ENCODE measurements around the gene SEMA5A. TPM values are rescaled to one million over a fixed set of nuclear protein-coding genes. Genes with fewer than 3 reads are reported as not detected.
A peak's percentile ranks its signal among the peaks of the same experiment; 100 is the strongest.

Gene SEMA5A
- total and polyA plus RNA-seq, 8 donors: 18.2 to 29.5 (median 20.8) TPM

GRCh38 chr5:9502050-9502834 lies 43.6 kb downstream of the SEMA5A start:
- no peak for TF ChIP-seq CTCF (IDR thresholded peaks at IDR 0.05)
- H3K4me3 ChIP-seq: no peak overlapping the region
- no peaks in the 10 kb centered on the region for H3K4me1 ChIP-seq
- intact Hi-C loops (cut with DNase I): no loop called here
- H3K9me3 ChIP-seq: no peaks in the 10 kb centered on the region
- peak in 2 of 4 donors; percentile 20 to 69 for DNase-seq
- no peaks in the 10 kb centered on the region for H3K36me3 ChIP-seq
- H3K27ac ChIP-seq: no peak overlapping the region
- H3K27me3 ChIP-seq: no peaks in the 10 kb centered on the region
- ATAC-seq: no peak

GRCh38 chr5:9500625-9501024 lies 45.2 kb downstream of the SEMA5A start:
- TF ChIP-seq CTCF (IDR thresholded peaks at IDR 0.05): no peak
- Histone ChIP-seq H3K27me3 (no peaks in the 10 kb centered on the region), H3K9me3 (no peaks in the 10 kb centered on the region), H3K4me3 (no peak overlapping the region), H3K4me1 (no peaks in the 10 kb centered on the region), H3K27ac (no peak overlapping the region), H3K36me3 (no peaks in the 10 kb centered on the region)
- intact Hi-C loops (cut with DNase I): no loop called here
- no peak for DNase-seq
- no peak for ATAC-seq

- Histone ChIP-seq H3K9me3 (no peaks in the 10 kb centered on the region), H3K36me3 (no peaks in the 10 kb centered on the region), H3K27ac (no peak overlapping the region), H3K27me3 (no peaks in the 10 kb centered on the region), H3K4me3 (no peak overlapping the region), H3K4me1 (no peaks in the 10 kb centered on the region)
- no peak for DNase-seq
- no peak for TF ChIP-seq CTCF (IDR thresholded peaks at IDR 0.05)
- intact Hi-C loops (cut with DNase I): no loop called here
- no peak for ATAC-seq
Observed at GRCh38 chr5:9500193-9500592, 45.7 kb downstream of the SEMA5A start.

GRCh38 chr5:9499498-9499876 lies 46.4 kb downstream of the SEMA5A start:
- DNase-seq (no peak), ATAC-seq (no peak)
- no peak for TF ChIP-seq CTCF (IDR thresholded peaks at IDR 0.05)
- intact Hi-C loops (cut with DNase I): no loop called here
- Histone ChIP-seq H3K9me3 (no peaks in the 10 kb centered on the region), H3K4me3 (no peak overlapping the region), H3K4me1 (no peaks in the 10 kb centered on the region), H3K27ac (no peak overlapping the region), H3K27me3 (no peaks in the 10 kb centered on the region), H3K36me3 (no peaks in the 10 kb centered on the region)

GRCh38 chr5:9498541-9499497 lies 47.1 kb downstream of the SEMA5A start:
- intact Hi-C loops (cut with DNase I): no loop called here

More at GRCh38 chr5:9498541-9499497, 47.1 kb downstream of the SEMA5A start:
- no peaks in the 10 kb centered on the region for H3K27me3 ChIP-seq
- H3K27ac ChIP-seq: no peak overlapping the region
- no peaks in the 10 kb centered on the region for H3K4me1 ChIP-seq
- H3K9me3 ChIP-seq: no peaks in the 10 kb centered on the region
- DNase-seq: no peak
- H3K4me3 ChIP-seq: no peak overlapping the region
- ATAC-seq: no peak
- TF ChIP-seq CTCF (IDR thresholded peaks at IDR 0.05): no peak
- H3K36me3 ChIP-seq: no peaks in the 10 kb centered on the region
